Nephron (organoid): ENCODE data around the gene NAPB.

ENCODE experiments used
- H3K27ac Mint-ChIP-seq, 3 experiments: 2 replicates each; pipeline ENCODE4 v1.8.0; 2020; ENCODE audit warnings: mixed read lengths in 3 of 3, mild to moderate bottlenecking in 2 of 3, moderate library complexity in 1 of 3
- H3K27me3 Mint-ChIP-seq: 2 replicates; pipeline ENCODE4 v1.8.0; 2021; ENCODE audit warnings: low read depth, mild to moderate bottlenecking, moderate library complexity, mixed read lengths
- H3K36me3 Mint-ChIP-seq: 2 replicates; pipeline ENCODE4 v1.8.0; 2020; ENCODE audit warnings: low read depth, mixed read lengths
- H3K4me1 Mint-ChIP-seq: 2 replicates; pipeline ENCODE4 v1.8.0; 2020; ENCODE audit warnings: mixed read lengths
- H3K4me3 Mint-ChIP-seq, 3 experiments: 2 replicates each; pipeline ENCODE4 v1.8.0; 2020; ENCODE audit warnings: mild to moderate bottlenecking in 3 of 3, mixed read lengths in 3 of 3, moderate library complexity in 2 of 3
- H3K9me3 Mint-ChIP-seq: 2 replicates; pipeline ENCODE4 v1.8.0; 2020; ENCODE audit warnings: mixed read lengths
- CTCF ChIP-seq, 3 experiments: fragments of 200-600 bp; sonication (generic); IDR thresholded peaks; one replicate each; pipeline ENCODE4 v1.5.0; 2021; ENCODE audit warnings: antibody characterized with exemption in 3 of 3; ENCODE audit not compliant: unreplicated experiment in 3 of 3

Gene NAPB

GRCh38 chr20:23419657-23419994 is 1.7 kb downstream of the NAPB start:
- peaks cover 43% of the 10 kb centered on the region for H3K4me1 Mint-ChIP-seq
- no peaks in the 10 kb centered on the region for H3K9me3 Mint-ChIP-seq
- H3K36me3 Mint-ChIP-seq = no peaks in the 10 kb centered on the region
- peak overlapping the region; percentile 72 to 90 (median 73) for H3K27ac Mint-ChIP-seq
- no peaks in the 10 kb centered on the region for H3K27me3 Mint-ChIP-seq
- TF ChIP-seq CTCF (IDR thresholded peaks at IDR 0.05; ENCODE audit: unreplicated experiment in 3 of 3) = no peak
- peak overlapping the region; percentile 87 to 94 (median 91) for H3K4me3 Mint-ChIP-seq

GRCh38 chr20:23417861-23418260 is 3.4 kb downstream of the NAPB start:
- Mint-ChIP-seq H3K4me3 (peak overlapping the region; percentile 15 to 46 (median 36)), H3K9me3 (no peaks in the 10 kb centered on the region), H3K4me1 (peaks cover 45% of the 10 kb centered on the region), H3K27me3 (no peaks in the 10 kb centered on the region), H3K27ac (no peak overlapping the region), H3K36me3 (no peaks in the 10 kb centered on the region)
- no peak for TF ChIP-seq CTCF (IDR thresholded peaks at IDR 0.05; ENCODE audit: unreplicated experiment in 3 of 3)

- H3K4me3 Mint-ChIP-seq = no peak overlapping the region
- H3K27ac Mint-ChIP-seq = no peak overlapping the region
- H3K27me3 Mint-ChIP-seq = no peaks in the 10 kb centered on the region
- peaks cover 46% of the 10 kb centered on the region for H3K4me1 Mint-ChIP-seq
- no peak for TF ChIP-seq CTCF (IDR thresholded peaks at IDR 0.05; ENCODE audit: unreplicated experiment in 3 of 3)
- H3K9me3 Mint-ChIP-seq = no peaks in the 10 kb centered on the region
- H3K36me3 Mint-ChIP-seq = no peaks in the 10 kb centered on the region
These were observed 5.2 kb downstream of the NAPB start for GRCh38 chr20:23415959-23416583.

GRCh38 chr20:23415555-23415954 is 5.7 kb downstream of the NAPB start:
- no peak overlapping the region for H3K27ac Mint-ChIP-seq
- H3K36me3 Mint-ChIP-seq = no peaks in the 10 kb centered on the region
- H3K4me1 Mint-ChIP-seq = peaks cover 51% of the 10 kb centered on the region
- H3K27me3 Mint-ChIP-seq = no peaks in the 10 kb centered on the region
- no peak for TF ChIP-seq CTCF (IDR thresholded peaks at IDR 0.05; ENCODE audit: unreplicated experiment in 3 of 3)
- H3K4me3 Mint-ChIP-seq = no peak overlapping the region
- no peaks in the 10 kb centered on the region for H3K9me3 Mint-ChIP-seq

GRCh38 chr20:23414526-23415188 is 6.6 kb downstream of the NAPB start:
- Mint-ChIP-seq H3K4me1 (peaks cover 51% of the 10 kb centered on the region), H3K27me3 (no peaks in the 10 kb centered on the region), H3K36me3 (no peaks in the 10 kb centered on the region), H3K27ac (no peak overlapping the region), H3K4me3 (no peak overlapping the region), H3K9me3 (no peaks in the 10 kb centered on the region)
- no peak for TF ChIP-seq CTCF (IDR thresholded peaks at IDR 0.05; ENCODE audit: unreplicated experiment in 3 of 3)

GRCh38 chr20:23413862-23414422 is 7.3 kb downstream of the NAPB start:
- Mint-ChIP-seq H3K9me3 (no peaks in the 10 kb centered on the region), H3K4me3 (no peak overlapping the region), H3K4me1 (peaks cover 44% of the 10 kb centered on the region), H3K36me3 (no peaks in the 10 kb centered on the region), H3K27ac (no peak overlapping the region), H3K27me3 (no peaks in the 10 kb centered on the region)
- TF ChIP-seq CTCF (IDR thresholded peaks at IDR 0.05; ENCODE audit: unreplicated experiment in 3 of 3) = no peak
